ENCODE measurements around the gene OVCA2. TPM values are rescaled to one million over a fixed set of nuclear protein-coding genes. Genes with fewer than 3 reads are reported as not detected.

Gene OVCA2
- total RNA-seq, 1 experiment from 2014 or later: 42.5 TPM

DNA sequence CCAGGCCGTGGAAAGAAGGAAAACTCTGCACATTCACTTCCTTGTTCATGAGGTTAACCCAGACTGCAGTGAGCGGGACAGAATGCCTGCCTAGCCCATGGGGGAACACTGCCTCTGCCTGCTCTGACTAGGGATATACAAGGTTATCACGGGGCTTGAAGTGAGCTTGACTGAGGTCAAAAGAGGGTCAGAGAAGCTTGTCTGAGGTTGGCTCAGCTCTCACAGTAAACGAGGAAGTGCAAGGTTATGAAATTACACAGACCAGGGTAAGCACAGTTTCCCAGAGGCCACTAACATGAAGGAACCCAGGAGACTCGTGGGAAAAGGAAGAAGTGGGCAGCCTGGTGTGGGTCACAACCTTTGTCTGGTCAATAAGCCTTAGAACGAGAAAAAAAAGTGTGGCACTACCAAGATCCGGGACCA, 41.8 kb downstream of the OVCA2 start:
- H3K4me1 ChIP-seq (ENCODE audit: control insufficient read depth, insufficient read depth, low read length): no peaks in the 10 kb centered on the region
- CTCF ChIA-PET: interaction anchor here (0.6 kb wide), 1 partner anchor 9 kb away, joined by 3 read pairs; no protein-coding TSS in a partner anchor
- POLR2A ChIA-PET: no interaction called here
- no TSS peak for BruUV-seq (replicated peaks)
- DNase-seq (ENCODE audit: low read depth, low spot score) (no peak), ATAC-seq (no peak)
- H3K4me3 ChIP-seq (ENCODE audit: low read depth in 2 of 2, low read length in 2 of 2): no peak overlapping the region
- no peaks in the 10 kb centered on the region for H3K36me3 ChIP-seq (ENCODE audit: control insufficient read depth, insufficient read depth, low read length)
- H3K27me3 ChIP-seq (ENCODE audit: control insufficient read depth, insufficient read depth, low read length): no peaks in the 10 kb centered on the region
- TF ChIP-seq TCF7L2 (IDR thresholded peaks at IDR 0.05; ENCODE audit: low read depth, low read length) (no peak), POLR2AphosphoS5 (IDR thresholded peaks at IDR 0.05; ENCODE audit: low read depth, low read length) (no peak), SIN3A (IDR thresholded peaks at IDR 0.05; ENCODE audit: borderline replicate concordance, insufficient read depth, low read depth, low read length) (no peak)
- TF ChIP-seq, protein P1, sequence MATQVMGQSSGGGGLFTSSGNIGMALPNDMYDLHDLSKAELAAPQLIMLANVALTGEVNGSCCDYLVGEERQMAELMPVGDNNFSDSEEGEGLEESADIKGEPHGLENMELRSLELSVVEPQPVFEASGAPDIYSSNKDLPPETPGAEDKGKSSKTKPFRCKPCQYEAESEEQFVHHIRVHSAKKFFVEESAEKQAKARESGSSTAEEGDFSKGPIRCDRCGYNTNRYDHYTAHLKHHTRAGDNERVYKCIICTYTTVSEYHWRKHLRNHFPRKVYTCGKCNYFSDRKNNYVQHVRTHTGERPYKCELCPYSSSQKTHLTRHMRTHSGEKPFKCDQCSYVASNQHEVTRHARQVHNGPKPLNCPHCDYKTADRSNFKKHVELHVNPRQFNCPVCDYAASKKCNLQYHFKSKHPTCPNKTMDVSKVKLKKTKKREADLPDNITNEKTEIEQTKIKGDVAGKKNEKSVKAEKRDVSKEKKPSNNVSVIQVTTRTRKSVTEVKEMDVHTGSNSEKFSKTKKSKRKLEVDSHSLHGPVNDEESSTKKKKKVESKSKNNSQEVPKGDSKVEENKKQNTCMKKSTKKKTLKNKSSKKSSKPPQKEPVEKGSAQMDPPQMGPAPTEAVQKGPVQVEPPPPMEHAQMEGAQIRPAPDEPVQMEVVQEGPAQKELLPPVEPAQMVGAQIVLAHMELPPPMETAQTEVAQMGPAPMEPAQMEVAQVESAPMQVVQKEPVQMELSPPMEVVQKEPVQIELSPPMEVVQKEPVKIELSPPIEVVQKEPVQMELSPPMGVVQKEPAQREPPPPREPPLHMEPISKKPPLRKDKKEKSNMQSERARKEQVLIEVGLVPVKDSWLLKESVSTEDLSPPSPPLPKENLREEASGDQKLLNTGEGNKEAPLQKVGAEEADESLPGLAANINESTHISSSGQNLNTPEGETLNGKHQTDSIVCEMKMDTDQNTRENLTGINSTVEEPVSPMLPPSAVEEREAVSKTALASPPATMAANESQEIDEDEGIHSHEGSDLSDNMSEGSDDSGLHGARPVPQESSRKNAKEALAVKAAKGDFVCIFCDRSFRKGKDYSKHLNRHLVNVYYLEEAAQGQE (IDR thresholded peaks at IDR 0.05; ENCODE audit: insufficient read depth in 1 of 2, low read depth in 2 of 2, low read length in 1 of 2): no peak
- TF ChIP-seq, protein P2, sequence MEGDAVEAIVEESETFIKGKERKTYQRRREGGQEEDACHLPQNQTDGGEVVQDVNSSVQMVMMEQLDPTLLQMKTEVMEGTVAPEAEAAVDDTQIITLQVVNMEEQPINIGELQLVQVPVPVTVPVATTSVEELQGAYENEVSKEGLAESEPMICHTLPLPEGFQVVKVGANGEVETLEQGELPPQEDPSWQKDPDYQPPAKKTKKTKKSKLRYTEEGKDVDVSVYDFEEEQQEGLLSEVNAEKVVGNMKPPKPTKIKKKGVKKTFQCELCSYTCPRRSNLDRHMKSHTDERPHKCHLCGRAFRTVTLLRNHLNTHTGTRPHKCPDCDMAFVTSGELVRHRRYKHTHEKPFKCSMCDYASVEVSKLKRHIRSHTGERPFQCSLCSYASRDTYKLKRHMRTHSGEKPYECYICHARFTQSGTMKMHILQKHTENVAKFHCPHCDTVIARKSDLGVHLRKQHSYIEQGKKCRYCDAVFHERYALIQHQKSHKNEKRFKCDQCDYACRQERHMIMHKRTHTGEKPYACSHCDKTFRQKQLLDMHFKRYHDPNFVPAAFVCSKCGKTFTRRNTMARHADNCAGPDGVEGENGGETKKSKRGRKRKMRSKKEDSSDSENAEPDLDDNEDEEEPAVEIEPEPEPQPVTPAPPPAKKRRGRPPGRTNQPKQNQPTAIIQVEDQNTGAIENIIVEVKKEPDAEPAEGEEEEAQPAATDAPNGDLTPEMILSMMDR (IDR thresholded peaks at IDR 0.05): no peak
- intact Hi-C loops (cut with micrococcal nuclease; ENCODE audit: unreplicated experiment): no loop called here
- no peaks in the 10 kb centered on the region for H3K9me3 ChIP-seq (ENCODE audit: control insufficient read depth, insufficient read depth, low read depth, low read length)
- in situ Hi-C loops (cut with HindIII; ENCODE audit: low pct_unique_long_range_greater_than_20kb, low sequenced_read_pairs): no loop called here
- H3K27ac ChIP-seq (ENCODE audit: low read length): no peak overlapping the region

DNA sequence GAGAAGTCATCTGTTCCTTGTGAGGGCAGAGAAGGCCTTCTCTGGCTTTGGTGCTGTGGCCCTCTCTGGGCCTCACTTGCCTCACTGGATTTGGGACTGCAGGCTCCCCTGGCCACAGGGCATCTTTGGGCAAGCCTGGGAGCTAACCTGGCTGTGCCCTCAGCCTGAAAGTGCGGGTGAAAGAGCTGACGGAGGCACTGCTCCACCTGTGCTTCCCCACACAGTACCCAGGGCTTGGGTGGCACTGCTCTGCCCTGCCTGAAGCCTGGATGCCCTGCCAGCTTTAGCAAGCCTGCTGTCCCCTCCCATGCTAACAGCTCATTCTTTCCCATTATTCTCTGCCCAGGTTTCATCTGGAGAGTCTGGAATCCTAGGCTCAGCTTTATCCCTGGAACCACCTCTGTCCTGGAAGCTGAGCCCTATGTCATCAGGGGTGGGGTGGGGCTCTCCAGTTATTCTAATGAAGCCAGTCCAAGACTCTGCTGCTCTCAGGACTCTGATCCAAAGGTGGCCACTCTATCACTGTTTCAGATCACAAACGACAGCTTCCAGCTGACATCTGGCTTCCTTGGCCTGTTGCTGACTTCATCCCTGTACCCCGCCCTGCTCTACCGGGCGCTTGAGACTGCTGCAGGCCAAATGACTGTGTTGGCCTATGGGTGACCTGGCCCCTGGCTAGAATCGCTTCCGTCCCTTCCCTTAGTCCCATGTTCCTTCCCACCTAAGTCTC, 42.4 kb downstream of the OVCA2 start:
- Histone ChIP-seq H3K9me3 (ENCODE audit: control insufficient read depth, insufficient read depth, low read depth, low read length) (no peaks in the 10 kb centered on the region), H3K27ac (ENCODE audit: low read length) (no peak overlapping the region), H3K27me3 (ENCODE audit: control insufficient read depth, insufficient read depth, low read length) (no peaks in the 10 kb centered on the region), H3K4me1 (ENCODE audit: control insufficient read depth, insufficient read depth, low read length) (no peaks in the 10 kb centered on the region), H3K36me3 (ENCODE audit: control insufficient read depth, insufficient read depth, low read length) (no peaks in the 10 kb centered on the region), H3K4me3 (ENCODE audit: low read depth in 2 of 2, low read length in 2 of 2) (no peak overlapping the region)
- intact Hi-C loops (cut with micrococcal nuclease; ENCODE audit: unreplicated experiment) (no loop called here), in situ Hi-C loops (cut with HindIII; ENCODE audit: low pct_unique_long_range_greater_than_20kb, low sequenced_read_pairs) (no loop called here)
- BruUV-seq (replicated peaks): no TSS peak
- no peak for TF ChIP-seq POLR2AphosphoS5 (IDR thresholded peaks at IDR 0.05; ENCODE audit: low read depth, low read length)
- TF ChIP-seq SIN3A (IDR thresholded peaks at IDR 0.05; ENCODE audit: borderline replicate concordance, insufficient read depth, low read depth, low read length): no peak
- TF ChIP-seq, protein P1 (IDR thresholded peaks at IDR 0.05; ENCODE audit: insufficient read depth in 1 of 2, low read depth in 2 of 2, low read length in 1 of 2): no peak
- no peak for TF ChIP-seq TCF7L2 (IDR thresholded peaks at IDR 0.05; ENCODE audit: low read depth, low read length)
- TF ChIP-seq, protein P2 (IDR thresholded peaks at IDR 0.05): no peak
- CTCF ChIA-PET: interaction anchor here (0.6 kb wide), 1 partner anchor 10 kb away, joined by 3 read pairs; no protein-coding TSS in a partner anchor
- POLR2A ChIA-PET: no interaction called here
- no peak for ATAC-seq
- DNase-seq (ENCODE audit: low read depth, low spot score): no peak
